BLaER1 (cell line): Measurements from ENCODE around the gene SLC25A53.
"Not testable (repeated sequence)": the region's sequence is repeated elsewhere in the genome, so short reads cannot be mapped to it uniquely, and the experiment has no call there.

Experiments used
- H3K27ac ChIP-seq: shearing (Covaris generic); formaldehyde crosslinking; 2 replicates; pipeline ENCODE4 v1.8.1; 2022
- H3K27me3 ChIP-seq: shearing (Covaris generic); formaldehyde crosslinking; 2 replicates; pipeline ENCODE4 v1.8.1; 2022
- H3K36me3 ChIP-seq: shearing (Covaris generic); formaldehyde crosslinking; 2 replicates; pipeline ENCODE4 v1.8.1; 2022
- H3K4me1 ChIP-seq: shearing (Covaris generic); formaldehyde crosslinking; 2 replicates; pipeline ENCODE4 v1.8.1; 2022
- H3K4me2 ChIP-seq: shearing (Covaris generic); formaldehyde crosslinking; 2 replicates; pipeline ENCODE4 v1.8.1; 2022
- H3K4me3 ChIP-seq: shearing (Covaris generic); formaldehyde crosslinking; 2 replicates; pipeline ENCODE4 v1.8.1; 2022
- H3K9ac ChIP-seq: shearing (Covaris generic); formaldehyde crosslinking; 2 replicates; pipeline ENCODE4 v1.8.1; 2022
- H3K9me3 ChIP-seq: shearing (Covaris generic); formaldehyde crosslinking; 2 replicates; pipeline ENCODE4 v1.8.1; 2022
- H4K20me1 ChIP-seq: shearing (Covaris generic); formaldehyde crosslinking; 2 replicates; pipeline ENCODE4 v1.8.1; 2022
- Cebpa-rat ChIP-seq: shearing (Covaris generic); IDR thresholded peaks from 2 replicates; pipeline ENCODE4 v1.8.1; 2022

The SLC25A53 gene

DNA sequence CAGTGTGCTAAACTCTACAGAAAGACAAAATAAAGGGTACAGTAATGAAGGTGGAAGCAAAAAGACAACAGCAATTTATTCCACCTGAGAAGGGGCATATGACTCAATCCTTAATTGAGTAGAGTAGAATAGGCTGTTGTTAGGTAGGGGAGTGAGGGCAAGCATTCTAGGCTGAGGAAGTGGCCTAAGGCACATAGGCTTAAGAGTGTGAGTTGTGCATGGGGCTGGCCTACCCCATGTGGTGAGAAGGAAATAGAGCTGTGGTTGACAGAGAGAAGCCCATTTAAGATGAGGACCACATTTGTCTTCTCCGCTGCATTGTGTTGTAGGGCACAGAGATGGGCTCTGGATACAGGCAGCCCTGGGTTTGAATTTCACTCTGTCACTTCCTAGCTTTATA lies 47.9 kb downstream of the SLC25A53 start:
- H3K27me3 ChIP-seq = no peaks in the 10 kb centered on the region
- H3K9me3 ChIP-seq = no peaks in the 10 kb centered on the region
- H3K4me1 ChIP-seq = peaks cover 43% of the 10 kb centered on the region
- H3K4me3 ChIP-seq = no peak overlapping the region
- no peak overlapping the region for H3K27ac ChIP-seq
- no peak for TF ChIP-seq Cebpa-rat
- no peaks in the 10 kb centered on the region for H3K36me3 ChIP-seq
- no peak overlapping the region for H3K4me2 ChIP-seq
- no peak overlapping the region for H3K9ac ChIP-seq
- peaks cover 5% of the 10 kb centered on the region; the same call in 1 of the 2 replicates for H4K20me1 ChIP-seq

DNA sequence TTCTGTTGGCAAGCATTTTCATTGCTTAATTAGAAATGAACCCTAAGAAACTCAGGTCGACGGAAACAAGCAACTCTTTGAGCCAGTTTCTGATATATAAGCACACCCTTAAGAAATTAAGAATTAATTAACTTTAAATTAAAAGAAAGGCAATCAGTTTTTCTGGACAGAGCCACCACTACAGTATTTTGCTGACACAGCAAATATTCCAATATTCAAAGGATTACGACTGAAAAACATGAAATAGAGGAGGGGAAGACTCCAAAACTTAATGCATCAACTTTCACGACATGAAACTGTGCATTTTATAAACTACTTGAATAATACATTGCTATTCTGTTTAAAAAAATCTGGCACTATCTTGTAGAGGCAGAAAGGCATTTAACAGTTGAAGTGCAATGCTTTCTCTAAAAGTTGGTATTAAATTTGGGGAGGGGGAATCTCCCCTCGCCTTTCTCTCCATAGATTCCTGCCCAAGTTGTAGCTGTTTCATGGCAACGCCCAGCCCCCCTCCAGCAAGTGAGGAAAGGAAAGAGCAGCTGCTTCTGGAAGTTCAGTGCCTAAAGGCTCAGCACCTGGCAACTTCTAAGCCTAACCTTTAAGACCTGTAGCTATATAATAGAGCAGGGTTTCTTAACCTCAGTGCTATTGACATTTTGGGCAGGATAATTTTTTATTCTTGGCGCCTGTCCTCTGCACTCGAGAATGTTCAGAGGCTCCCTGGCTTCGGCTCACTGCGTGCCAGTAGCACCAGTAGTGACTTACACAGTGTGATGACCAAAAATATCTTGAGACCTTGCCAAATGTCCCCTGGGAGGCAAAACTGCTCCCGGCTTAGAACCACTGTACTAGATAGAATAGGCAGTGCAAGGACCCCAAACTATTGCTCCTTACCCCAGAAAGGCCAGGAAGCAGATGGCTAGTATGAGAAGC lies 51.2 kb downstream of the SLC25A53 start:
- H3K4me2 ChIP-seq = peak overlapping the region; percentile 73
- no peak overlapping the region for H3K9ac ChIP-seq
- 0 out of 2 replicates have a peak overlapping the region, but pooled peaks have one; percentile 18 for H3K4me3 ChIP-seq
- no peak overlapping the region for H3K27ac ChIP-seq
- H3K36me3 ChIP-seq = no peaks in the 10 kb centered on the region
- H3K9me3 ChIP-seq = no peaks in the 10 kb centered on the region
- H3K4me1 ChIP-seq = peaks cover 24% of the 10 kb centered on the region
- H4K20me1 ChIP-seq = no peaks in the 10 kb centered on the region
- TF ChIP-seq Cebpa-rat = no peak
- no peaks in the 10 kb centered on the region for H3K27me3 ChIP-seq

GRCh38 chrX:104104676-104105075 lies 52.1 kb downstream of the SLC25A53 start:
- TF ChIP-seq Cebpa-rat = no peak
- H3K36me3 ChIP-seq = no peaks in the 10 kb centered on the region
- no peak overlapping the region for H3K4me3 ChIP-seq
- peaks cover 21% of the 10 kb centered on the region for H3K4me1 ChIP-seq
- no peak overlapping the region for H3K4me2 ChIP-seq
- no peaks in the 10 kb centered on the region for H3K27me3 ChIP-seq
- no peak overlapping the region for H3K9ac ChIP-seq
- H3K9me3 ChIP-seq = no peaks in the 10 kb centered on the region
- no peaks in the 10 kb centered on the region for H4K20me1 ChIP-seq
- H3K27ac ChIP-seq = no peak overlapping the region

- Histone ChIP-seq H3K4me2 (no peak overlapping the region), H3K27ac (no peak overlapping the region), H3K9ac (no peak overlapping the region), H3K4me3 (no peak overlapping the region), H3K36me3 (no peaks in the 10 kb centered on the region), H4K20me1 (no peaks in the 10 kb centered on the region), H3K27me3 (no peaks in the 10 kb centered on the region), H3K9me3 (no peaks in the 10 kb centered on the region), H3K4me1 (no peaks in the 10 kb centered on the region)
- no peak for TF ChIP-seq Cebpa-rat
Observed at GRCh38 chrX:104098919-104099318, 57.9 kb downstream of the SLC25A53 start.

- no peak overlapping the region for H3K27ac ChIP-seq
- H3K9me3 ChIP-seq = no peaks in the 10 kb centered on the region
- no peaks in the 10 kb centered on the region for H3K4me1 ChIP-seq
- no peak overlapping the region for H3K4me3 ChIP-seq
- H3K27me3 ChIP-seq = no peaks in the 10 kb centered on the region
- no peak overlapping the region for H3K9ac ChIP-seq
- H3K4me2 ChIP-seq = no peak overlapping the region
- H4K20me1 ChIP-seq = no peaks in the 10 kb centered on the region
- TF ChIP-seq Cebpa-rat = no peak
- H3K36me3 ChIP-seq = no peaks in the 10 kb centered on the region
Observed at GRCh38 chrX:104098151-104098808, 58.5 kb downstream of the SLC25A53 start.

GRCh38 chrX:104085919-104086318 lies 70.9 kb downstream of the SLC25A53 start:
- Histone ChIP-seq H3K9ac (no peak overlapping the region), H3K27ac (no peak overlapping the region)
- TF ChIP-seq Cebpa-rat = no peak

GRCh38 chrX:104085477-104085876 lies 71.3 kb downstream of the SLC25A53 start:
- no peaks in the 10 kb centered on the region for H4K20me1 ChIP-seq
- H3K27ac ChIP-seq = no peak overlapping the region
- no peak for TF ChIP-seq Cebpa-rat
- no peaks in the 10 kb centered on the region for H3K9me3 ChIP-seq
- H3K4me3 ChIP-seq = no peak overlapping the region
- no peaks in the 10 kb centered on the region for H3K27me3 ChIP-seq
- peak overlapping the region; percentile 31; the same call in 1 of the 2 replicates for H3K4me2 ChIP-seq
- H3K4me1 ChIP-seq = peaks cover 14% of the 10 kb centered on the region
- H3K36me3 ChIP-seq = no peaks in the 10 kb centered on the region
- no peak overlapping the region for H3K9ac ChIP-seq

More at GRCh38 chrX:104085919-104086318, 70.9 kb downstream of the SLC25A53 start:
- no peaks in the 10 kb centered on the region for H3K9me3 ChIP-seq
- no peak overlapping the region for H3K4me3 ChIP-seq
- no peak overlapping the region for H3K4me2 ChIP-seq
- no peaks in the 10 kb centered on the region for H4K20me1 ChIP-seq
- no peaks in the 10 kb centered on the region for H3K27me3 ChIP-seq
- peaks cover 14% of the 10 kb centered on the region for H3K4me1 ChIP-seq
- no peaks in the 10 kb centered on the region for H3K36me3 ChIP-seq

GRCh38 chrX:104084534-104085277 lies 72.1 kb downstream of the SLC25A53 start:
- no peak overlapping the region for H3K9ac ChIP-seq

GRCh38 chrX:104084063-104084462 lies 72.7 kb downstream of the SLC25A53 start:
- Histone ChIP-seq H3K4me3 (no peak overlapping the region), H3K27me3 (no peaks in the 10 kb centered on the region), H3K9ac (no peak overlapping the region), H3K4me2 (no peak overlapping the region), H4K20me1 (no peaks in the 10 kb centered on the region), H3K36me3 (no peaks in the 10 kb centered on the region), H3K9me3 (no peaks in the 10 kb centered on the region), H3K4me1 (peaks cover 14% of the 10 kb centered on the region), H3K27ac (no peak overlapping the region)
- TF ChIP-seq Cebpa-rat = no peak

More at GRCh38 chrX:104084534-104085277, 72.1 kb downstream of the SLC25A53 start:
- Histone ChIP-seq H4K20me1 (no peaks in the 10 kb centered on the region), H3K4me3 (no peak overlapping the region), H3K9me3 (no peaks in the 10 kb centered on the region), H3K27me3 (no peaks in the 10 kb centered on the region), H3K4me1 (peaks cover 14% of the 10 kb centered on the region), H3K4me2 (peak overlapping the region; percentile 31; the same call in 1 of the 2 replicates), H3K27ac (peak overlapping the region; percentile 12; the same call in 1 of the 2 replicates), H3K36me3 (no peaks in the 10 kb centered on the region)
- TF ChIP-seq Cebpa-rat = no peak

DNA sequence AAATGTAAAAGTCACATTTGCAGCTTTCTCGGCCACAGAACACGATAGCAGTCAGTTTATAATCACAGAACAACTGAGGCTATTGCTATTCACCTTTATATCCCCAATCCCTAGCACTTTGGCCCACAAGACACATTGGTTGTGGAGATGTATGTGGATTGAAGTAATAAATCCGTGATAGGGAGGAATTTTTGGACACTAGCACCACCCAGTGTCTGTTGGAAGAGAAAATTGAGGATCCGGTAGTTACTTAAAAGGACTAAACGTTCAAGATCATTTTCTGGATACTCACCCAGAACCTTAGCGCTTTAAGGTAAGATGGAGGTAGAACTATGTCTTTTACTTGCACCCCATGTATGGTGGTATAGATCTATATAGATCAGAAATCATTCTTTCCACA lies 79.0 kb downstream of the SLC25A53 start:
- H3K4me2 ChIP-seq, H3K4me1 ChIP-seq, H3K4me3 ChIP-seq: not testable (repeated sequence)

GRCh38 chrX:104075778-104076445 lies 80.9 kb downstream of the SLC25A53 start, which contains the start of gene TMSB15C:
Gene TMSB15C, minus strand, starts transcription at chrX:104076236.
- not testable (repeated sequence) for H3K27me3 ChIP-seq, H3K9ac ChIP-seq, H3K27ac ChIP-seq, H3K4me2 ChIP-seq, H3K4me1 ChIP-seq, H3K9me3 ChIP-seq, H3K36me3 ChIP-seq, H3K4me3 ChIP-seq, H4K20me1 ChIP-seq

More for the DNA sequence above, 79.0 kb downstream of the SLC25A53 start:
- H3K9ac ChIP-seq, H3K27me3 ChIP-seq, H4K20me1 ChIP-seq, H3K36me3 ChIP-seq, H3K9me3 ChIP-seq, H3K27ac ChIP-seq: not testable (repeated sequence)

GRCh38 chrX:104062636-104063035 lies 94.2 kb downstream of the SLC25A53 start:
- H3K4me1 ChIP-seq, H3K4me2 ChIP-seq, H3K4me3 ChIP-seq, H3K27me3 ChIP-seq, H4K20me1 ChIP-seq, H3K27ac ChIP-seq, H3K9me3 ChIP-seq, H3K36me3 ChIP-seq, H3K9ac ChIP-seq: not testable (repeated sequence)

DNA sequence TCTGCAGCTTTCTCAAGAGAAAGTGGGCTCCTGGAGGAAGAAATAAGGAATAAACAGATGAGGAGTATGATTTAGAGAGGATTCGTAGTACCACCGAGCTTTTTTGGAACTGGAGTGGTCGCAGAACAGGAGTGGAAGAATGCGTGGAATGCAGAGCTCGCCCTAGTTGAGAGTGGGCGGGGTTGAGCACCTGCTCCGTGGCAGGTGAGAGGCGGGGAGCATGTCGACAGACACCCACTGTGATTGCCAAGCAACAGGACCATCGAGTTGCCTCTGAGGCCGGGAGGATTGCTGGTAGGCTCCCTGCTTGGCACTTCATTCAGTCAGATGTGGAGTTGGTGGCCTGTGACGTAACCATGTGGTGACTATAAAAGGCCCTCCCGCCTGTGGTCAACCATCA lies 101.9 kb downstream of the SLC25A53 start:
- not testable (repeated sequence) for H3K9ac ChIP-seq, H3K4me3 ChIP-seq, H3K4me2 ChIP-seq, H3K9me3 ChIP-seq, H3K36me3 ChIP-seq, H4K20me1 ChIP-seq, H3K27me3 ChIP-seq, H3K27ac ChIP-seq, H3K4me1 ChIP-seq
